ENCODE results near the gene CES4A. TPM values are rescaled to one million over a fixed set of nuclear protein-coding genes. Genes with fewer than 3 reads are reported as not detected.

Gene CES4A
- total and polyA plus RNA-seq, 9 of the 15 experiments (the other 6 are each of a cell fraction or from before 2014, with no cell fraction given), result 0.09 to 0.13 (median 0.11) TPM; not detected in 6

- TF ChIP-seq THAP12 (CRISPR knock-in tag; IDR thresholded peaks at IDR 0.05), result peak; percentile 54; the same call in 1 of the 2 replicates
- TF ChIP-seq, protein P1, sequence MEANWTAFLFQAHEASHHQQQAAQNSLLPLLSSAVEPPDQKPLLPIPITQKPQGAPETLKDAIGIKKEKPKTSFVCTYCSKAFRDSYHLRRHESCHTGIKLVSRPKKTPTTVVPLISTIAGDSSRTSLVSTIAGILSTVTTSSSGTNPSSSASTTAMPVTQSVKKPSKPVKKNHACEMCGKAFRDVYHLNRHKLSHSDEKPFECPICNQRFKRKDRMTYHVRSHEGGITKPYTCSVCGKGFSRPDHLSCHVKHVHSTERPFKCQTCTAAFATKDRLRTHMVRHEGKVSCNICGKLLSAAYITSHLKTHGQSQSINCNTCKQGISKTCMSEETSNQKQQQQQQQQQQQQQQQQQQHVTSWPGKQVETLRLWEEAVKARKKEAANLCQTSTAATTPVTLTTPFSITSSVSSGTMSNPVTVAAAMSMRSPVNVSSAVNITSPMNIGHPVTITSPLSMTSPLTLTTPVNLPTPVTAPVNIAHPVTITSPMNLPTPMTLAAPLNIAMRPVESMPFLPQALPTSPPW (CRISPR knock-in tag; IDR thresholded peaks at IDR 0.05), result peak; percentile 79
- TF ChIP-seq EGR1 (conservative IDR thresholded peaks at IDR 0.05), result peak; percentile 82
- peak; percentile 13 for TF ChIP-seq HNRNPLL (IDR thresholded peaks at IDR 0.05; ENCODE audit: low read depth, low read length, poor library complexity, severe bottlenecking)
- no peak for TF ChIP-seq ZNF217 (CRISPR knock-in tag; IDR thresholded peaks at IDR 0.05)
- TF ChIP-seq, protein P2, sequence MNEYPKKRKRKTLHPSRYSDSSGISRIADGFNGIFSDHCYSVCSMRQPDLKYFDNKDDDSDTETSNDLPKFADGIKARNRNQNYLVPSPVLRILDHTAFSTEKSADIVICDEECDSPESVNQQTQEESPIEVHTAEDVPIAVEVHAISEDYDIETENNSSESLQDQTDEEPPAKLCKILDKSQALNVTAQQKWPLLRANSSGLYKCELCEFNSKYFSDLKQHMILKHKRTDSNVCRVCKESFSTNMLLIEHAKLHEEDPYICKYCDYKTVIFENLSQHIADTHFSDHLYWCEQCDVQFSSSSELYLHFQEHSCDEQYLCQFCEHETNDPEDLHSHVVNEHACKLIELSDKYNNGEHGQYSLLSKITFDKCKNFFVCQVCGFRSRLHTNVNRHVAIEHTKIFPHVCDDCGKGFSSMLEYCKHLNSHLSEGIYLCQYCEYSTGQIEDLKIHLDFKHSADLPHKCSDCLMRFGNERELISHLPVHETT (CRISPR knock-in tag; conservative IDR thresholded peaks at IDR 0.05 in 1 of 2, IDR thresholded peaks at IDR 0.05 in 1 of 2), result peak in 1 of 2 experiments; percentile 46; a peak in 1 of 4 replicates
- no peak for TF ChIP-seq ASH1L (IDR thresholded peaks at IDR 0.05; ENCODE audit: borderline replicate concordance, low read depth, partially characterized antibody)
- TF ChIP-seq E2F1 (CRISPR knock-in tag; IDR thresholded peaks at IDR 0.05), result peak; percentile 66; the same call in 1 of the 2 replicates
- TF ChIP-seq, protein P3, sequence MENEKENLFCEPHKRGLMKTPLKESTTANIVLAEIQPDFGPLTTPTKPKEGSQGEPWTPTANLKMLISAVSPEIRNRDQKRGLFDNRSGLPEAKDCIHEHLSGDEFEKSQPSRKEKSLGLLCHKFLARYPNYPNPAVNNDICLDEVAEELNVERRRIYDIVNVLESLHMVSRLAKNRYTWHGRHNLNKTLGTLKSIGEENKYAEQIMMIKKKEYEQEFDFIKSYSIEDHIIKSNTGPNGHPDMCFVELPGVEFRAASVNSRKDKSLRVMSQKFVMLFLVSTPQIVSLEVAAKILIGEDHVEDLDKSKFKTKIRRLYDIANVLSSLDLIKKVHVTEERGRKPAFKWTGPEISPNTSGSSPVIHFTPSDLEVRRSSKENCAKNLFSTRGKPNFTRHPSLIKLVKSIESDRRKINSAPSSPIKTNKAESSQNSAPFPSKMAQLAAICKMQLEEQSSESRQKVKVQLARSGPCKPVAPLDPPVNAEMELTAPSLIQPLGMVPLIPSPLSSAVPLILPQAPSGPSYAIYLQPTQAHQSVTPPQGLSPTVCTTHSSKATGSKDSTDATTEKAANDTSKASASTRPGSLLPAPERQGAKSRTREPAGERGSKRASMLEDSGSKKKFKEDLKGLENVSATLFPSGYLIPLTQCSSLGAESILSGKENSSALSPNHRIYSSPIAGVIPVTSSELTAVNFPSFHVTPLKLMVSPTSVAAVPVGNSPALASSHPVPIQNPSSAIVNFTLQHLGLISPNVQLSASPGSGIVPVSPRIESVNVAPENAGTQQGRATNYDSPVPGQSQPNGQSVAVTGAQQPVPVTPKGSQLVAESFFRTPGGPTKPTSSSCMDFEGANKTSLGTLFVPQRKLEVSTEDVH (IDR thresholded peaks at IDR 0.05; ENCODE audit: low read depth, partially characterized antibody), result no peak
- no peak for TF ChIP-seq NFRKB (IDR thresholded peaks at IDR 0.05; ENCODE audit: low read depth)
- no peak for TF ChIP-seq TCF15 (CRISPR knock-in tag; IDR thresholded peaks at IDR 0.05)
- peak; percentile 54 to 68; a peak in 2 of 4 replicates for TF ChIP-seq NONO (IDR thresholded peaks at IDR 0.05; ENCODE audit: low read depth in 2 of 2, low read length in 1 of 2)
- peak in 1 of 2 experiments; percentile 41; a peak in 2 of 4 replicates for TF ChIP-seq NRF1 (conservative IDR thresholded peaks at IDR 0.05 in 1 of 2, IDR thresholded peaks at IDR 0.05 in 1 of 2)
- TF ChIP-seq ZNF239 (CRISPR knock-in tag; IDR thresholded peaks at IDR 0.05), result no peak
- peak; percentile 65; the same call in 1 of the 2 replicates for TF ChIP-seq TARDBP (IDR thresholded peaks at IDR 0.05)
Measured at GRCh38 chr16:67013823-67014633, 25.6 kb downstream of the CES4A start (continued).

Data from K562 (cell line).